ENCODE data around the gene ZNF593OS. TPM values are rescaled to one million over a fixed set of nuclear protein-coding genes. Genes with fewer than 3 reads are reported as not detected.

Gene ZNF593OS
- total RNA-seq, 4 donors from 2014 or later, result not detected

GRCh38 chr1:26162220-26162709 lies 9.4 kb downstream of the ZNF593OS start:
- TF ChIP-seq EP300 (IDR thresholded peaks at IDR 0.05; ENCODE audit: low read depth) (no peak), CTCF (IDR thresholded peaks at IDR 0.05) (no peak), POLR2AphosphoS5 (IDR thresholded peaks at IDR 0.05) (no peak), POLR2A (IDR thresholded peaks at IDR 0.05) (no peak)
- in situ Hi-C loops (cut with MboI; ENCODE audit: low pct_ligation_motif_present in 1 of 4, low pct_unique_long_range_greater_than_20kb in 1 of 4, low sequenced_read_pairs in 3 of 4), result loop anchor here in 2 of 4 donors (25.0 kb wide), 1 partner anchor 125 kb away; the partner anchor contains the start of gene SLC30A2 (in 2 of the 2)
- intact Hi-C loops (cut with DNase I; ENCODE audit: low total_unique reads), result no loop called here
- Histone ChIP-seq H3K27ac (peak overlapping the region in 2 of 4 donors; percentile 37 to 46), H3K9me3 (no peaks in the 10 kb centered on the region), H3K36me3 (no peaks in the 10 kb centered on the region), H3K4me3 (peak overlapping the region; percentile 4 to 60 (median 42)), H3K4me1 (peaks cover 10 to 24% (median 19%) of the 10 kb centered on the region in 4 donors), H3K27me3 (peaks cover 42% of the 10 kb centered on the region)
- WGBS, 2 donors (ENCODE audit: low coverage in 1 of 2), result 25 to 45% methylated on average over 4 to 21 of the region's 21 CpGs
- DNase-seq, result no peak

- peak overlapping the region in 3 of 4 donors; percentile 1 to 46 (median 37) for H3K27ac ChIP-seq
- H3K27me3 ChIP-seq, result peaks cover 48% of the 10 kb centered on the region
- no peaks in the 10 kb centered on the region for H3K36me3 ChIP-seq
- peaks cover 10 to 24% (median 19%) of the 10 kb centered on the region in 4 donors for H3K4me1 ChIP-seq
- H3K4me3 ChIP-seq, result peak overlapping the region; percentile 33 to 60 (median 42)
- no peak for TF ChIP-seq POLR2A (IDR thresholded peaks at IDR 0.05)
- no peak for TF ChIP-seq POLR2AphosphoS5 (IDR thresholded peaks at IDR 0.05)
- no peak for TF ChIP-seq EP300 (IDR thresholded peaks at IDR 0.05; ENCODE audit: low read depth)
- peak in 2 of 5 experiments; percentile 4 to 9 for TF ChIP-seq CTCF (IDR thresholded peaks at IDR 0.05)
- in situ Hi-C loops (cut with MboI; ENCODE audit: low pct_ligation_motif_present in 1 of 4, low pct_unique_long_range_greater_than_20kb in 1 of 4, low sequenced_read_pairs in 3 of 4), result loop anchor here in 2 of 4 donors (25.0 kb wide), 1 partner anchor 124 kb away; the partner anchor contains the start of gene SLC30A2 (in 2 of the 2)
- no peaks in the 10 kb centered on the region for H3K9me3 ChIP-seq
- peak; percentile 49 for DNase-seq
- WGBS, 2 donors (ENCODE audit: low coverage in 1 of 2), result 4% methylated on average over 30 of the region's 98 CpGs; no CpG with 5 or more reads in 1 of the 2 donors
- intact Hi-C loops (cut with DNase I; ENCODE audit: low total_unique reads), result no loop called here
These were observed 10.0 kb downstream of the ZNF593OS start for GRCh38 chr1:26161415-26162219.

GRCh38 chr1:26160527-26161414 lies 10.9 kb downstream of the ZNF593OS start:
- TF ChIP-seq CTCF (IDR thresholded peaks at IDR 0.05), result no peak
- H3K27ac ChIP-seq, result peak overlapping the region in 1 of 4 donors; percentile 46
- no peak for DNase-seq
- peaks cover 57% of the 10 kb centered on the region for H3K27me3 ChIP-seq
- peak overlapping the region; percentile 33 to 60 (median 42) for H3K4me3 ChIP-seq
- 59% methylated on average over 16 of the region's 18 CpGs; no CpG with 5 or more reads in 1 of the 2 donors for WGBS, 2 donors (ENCODE audit: low coverage in 1 of 2)
- in situ Hi-C loops (cut with MboI; ENCODE audit: low pct_ligation_motif_present in 1 of 4, low pct_unique_long_range_greater_than_20kb in 1 of 4, low sequenced_read_pairs in 3 of 4), result loop anchor here in 2 of 4 donors (25.0 kb wide), 1 partner anchor 123 kb away; the partner anchor contains the start of gene SLC30A2 (in 2 of the 2)
- H3K9me3 ChIP-seq, result no peaks in the 10 kb centered on the region
- H3K36me3 ChIP-seq, result no peaks in the 10 kb centered on the region
- H3K4me1 ChIP-seq, result peaks cover 10 to 24% (median 19%) of the 10 kb centered on the region in 4 donors
- intact Hi-C loops (cut with DNase I; ENCODE audit: low total_unique reads), result no loop called here

GRCh38 chr1:26159743-26160039 lies 11.9 kb downstream of the ZNF593OS start:
- Histone ChIP-seq H3K27ac (peak overlapping the region in 2 of 4 donors; percentile 19 to 28), H3K27me3 (peaks cover 58% of the 10 kb centered on the region)
- WGBS, 2 donors (ENCODE audit: low coverage in 1 of 2), result 65 to 69% methylated on average over 4 of the region's 4 CpGs

More at GRCh38 chr1:26159743-26160039, 11.9 kb downstream of the ZNF593OS start:
- intact Hi-C loops (cut with DNase I; ENCODE audit: low total_unique reads), result no loop called here
- no peak for TF ChIP-seq CTCF (IDR thresholded peaks at IDR 0.05)
- TF ChIP-seq POLR2AphosphoS5 (IDR thresholded peaks at IDR 0.05), result no peak
- no peak for TF ChIP-seq POLR2A (IDR thresholded peaks at IDR 0.05)
- no peak for TF ChIP-seq EP300 (IDR thresholded peaks at IDR 0.05; ENCODE audit: low read depth)
- no peak for DNase-seq
- H3K4me1 ChIP-seq, result peaks cover 10 to 23% (median 19%) of the 10 kb centered on the region in 4 donors
- H3K9me3 ChIP-seq, result no peaks in the 10 kb centered on the region
- no peak overlapping the region for H3K4me3 ChIP-seq
- in situ Hi-C loops (cut with MboI; ENCODE audit: low pct_ligation_motif_present in 1 of 4, low pct_unique_long_range_greater_than_20kb in 1 of 4, low sequenced_read_pairs in 3 of 4), result loop anchor here in 2 of 4 donors (25.0 kb wide), 1 partner anchor 122 kb away; the partner anchor contains the start of gene SLC30A2 (in 2 of the 2)
- no peaks in the 10 kb centered on the region for H3K36me3 ChIP-seq

Measured in transverse colon (tissue), 4 donors.